Ishikawa (cell line): ENCODE results near the gene RNF152.

Experiments used
- CEBPB ChIP-seq: IDR thresholded peaks from 2 replicates; pipeline ENCODE4 v1.6.1; 2012
- CREB1 ChIP-seq: IDR thresholded peaks from 2 replicates; pipeline ENCODE4 v1.6.1; 2012; ENCODE audit warnings: low read depth
- EP300 ChIP-seq: IDR thresholded peaks from 2 replicates; pipeline ENCODE4 v1.6.1; 2012; ENCODE audit warnings: borderline replicate concordance
- FOXM1 ChIP-seq: IDR thresholded peaks from 2 replicates; pipeline ENCODE4 v1.6.1; 2012; ENCODE audit warnings: low read depth, borderline replicate concordance
- REST ChIP-seq: IDR thresholded peaks from 2 replicates; pipeline ENCODE4 v1.6.1; 2012; ENCODE audit warnings: low read depth, mild to moderate bottlenecking
- USF1 ChIP-seq: IDR thresholded peaks from 2 replicates; pipeline ENCODE4 v1.6.1; 2012

GRCh38 chr18:61831071-61831470, 61.7 kb downstream of the RNF152 start:
- TF ChIP-seq FOXM1 (no peak), EP300 (no peak), CREB1 (no peak), REST (no peak), USF1 (no peak), CEBPB (no peak)
